Astrocyte (in vitro differentiated cells and primary cell): ENCODE results near the gene GPAT3.

Experiments
- EZH2 ChIP-seq: IDR thresholded peaks from 2 replicates; pipeline ENCODE4 v1.6.1; 2012; ENCODE audit warnings: mild to moderate bottlenecking, low read length, inconsistent platforms; ENCODE audit not compliant: insufficient read depth
- TF ChIP-seq, protein P1 (sequence below): IDR thresholded peaks from 2 replicates; pipeline ENCODE4 v1.5.1; 2011; ENCODE audit warnings: low read depth, mild to moderate bottlenecking, inconsistent platforms, low read length, moderate library complexity; ENCODE audit not compliant: insufficient read depth

DNA sequence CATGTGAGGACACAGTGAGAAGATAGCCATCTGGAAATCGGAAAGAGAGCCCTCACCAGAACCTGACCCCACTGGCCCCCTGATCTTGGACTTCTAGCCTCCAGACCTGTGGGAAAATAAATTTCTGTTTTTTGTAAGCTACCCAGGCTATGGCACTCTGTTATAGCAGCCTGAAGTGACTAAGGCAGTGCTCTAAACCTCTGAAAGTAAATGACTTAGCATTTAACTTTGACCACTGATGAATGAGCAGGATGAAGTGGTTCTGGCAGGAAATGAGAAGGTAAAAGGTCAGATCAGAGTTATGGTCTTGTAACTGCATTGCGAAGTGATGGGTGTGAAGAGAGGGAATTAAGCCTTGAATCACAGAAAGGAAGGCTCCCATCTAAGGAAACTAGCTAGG is 17.0 kb downstream of the GPAT3 start:
- TF ChIP-seq, protein P1, sequence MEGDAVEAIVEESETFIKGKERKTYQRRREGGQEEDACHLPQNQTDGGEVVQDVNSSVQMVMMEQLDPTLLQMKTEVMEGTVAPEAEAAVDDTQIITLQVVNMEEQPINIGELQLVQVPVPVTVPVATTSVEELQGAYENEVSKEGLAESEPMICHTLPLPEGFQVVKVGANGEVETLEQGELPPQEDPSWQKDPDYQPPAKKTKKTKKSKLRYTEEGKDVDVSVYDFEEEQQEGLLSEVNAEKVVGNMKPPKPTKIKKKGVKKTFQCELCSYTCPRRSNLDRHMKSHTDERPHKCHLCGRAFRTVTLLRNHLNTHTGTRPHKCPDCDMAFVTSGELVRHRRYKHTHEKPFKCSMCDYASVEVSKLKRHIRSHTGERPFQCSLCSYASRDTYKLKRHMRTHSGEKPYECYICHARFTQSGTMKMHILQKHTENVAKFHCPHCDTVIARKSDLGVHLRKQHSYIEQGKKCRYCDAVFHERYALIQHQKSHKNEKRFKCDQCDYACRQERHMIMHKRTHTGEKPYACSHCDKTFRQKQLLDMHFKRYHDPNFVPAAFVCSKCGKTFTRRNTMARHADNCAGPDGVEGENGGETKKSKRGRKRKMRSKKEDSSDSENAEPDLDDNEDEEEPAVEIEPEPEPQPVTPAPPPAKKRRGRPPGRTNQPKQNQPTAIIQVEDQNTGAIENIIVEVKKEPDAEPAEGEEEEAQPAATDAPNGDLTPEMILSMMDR: no peak
- TF ChIP-seq EZH2: no peak
